HG03565 (cell line): ENCODE measurements around the gene ADAMTS2.
"Not testable (repeated sequence)": the region's sequence is repeated elsewhere in the genome, so short reads cannot be mapped to it uniquely, and the experiment has no call there.

Experiments used
- ATAC-seq: cut with Tn5 transposase; IDR thresholded peaks from one replicate; pipeline ENCODE4 v1.9.1; 2021; ENCODE audit warnings: mild to moderate bottlenecking, moderate library complexity; ENCODE audit not compliant: unreplicated experiment

Gene ADAMTS2

DNA sequence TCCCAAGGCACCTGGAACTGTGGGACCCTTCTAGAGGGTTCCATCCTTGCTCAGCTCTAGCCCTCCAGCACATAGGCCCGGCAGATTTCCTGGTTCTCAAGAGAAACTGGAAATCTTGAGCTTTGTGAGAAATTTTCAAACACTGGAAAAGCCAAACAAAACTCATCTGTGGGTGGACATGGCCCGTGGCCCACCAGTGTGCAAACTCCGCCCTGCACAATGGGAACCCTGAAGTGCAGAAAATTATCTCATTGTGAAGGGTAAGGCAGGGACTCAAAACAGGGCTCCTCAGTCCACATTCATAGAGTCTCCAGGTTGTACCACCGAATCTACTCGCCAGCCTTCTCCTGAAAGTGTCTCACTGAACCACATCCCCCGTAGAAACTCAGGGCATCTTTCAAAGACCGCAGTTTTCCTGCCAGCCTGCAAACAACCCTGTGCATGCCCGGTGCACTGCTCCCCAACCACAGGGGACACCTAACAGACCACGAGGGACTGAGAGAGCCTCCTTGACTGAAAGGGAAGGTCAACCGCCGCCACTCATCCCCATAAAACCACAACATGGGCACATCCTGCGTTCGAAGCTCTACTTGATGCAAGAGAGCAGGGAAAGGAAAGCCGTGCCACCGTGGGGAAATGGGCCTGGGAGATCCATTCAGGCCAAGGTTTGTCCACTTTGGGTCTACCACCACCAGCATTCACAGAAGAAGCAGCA lies 18.1 kb downstream of the ADAMTS2 start:
- ATAC-seq: no peak

DNA sequence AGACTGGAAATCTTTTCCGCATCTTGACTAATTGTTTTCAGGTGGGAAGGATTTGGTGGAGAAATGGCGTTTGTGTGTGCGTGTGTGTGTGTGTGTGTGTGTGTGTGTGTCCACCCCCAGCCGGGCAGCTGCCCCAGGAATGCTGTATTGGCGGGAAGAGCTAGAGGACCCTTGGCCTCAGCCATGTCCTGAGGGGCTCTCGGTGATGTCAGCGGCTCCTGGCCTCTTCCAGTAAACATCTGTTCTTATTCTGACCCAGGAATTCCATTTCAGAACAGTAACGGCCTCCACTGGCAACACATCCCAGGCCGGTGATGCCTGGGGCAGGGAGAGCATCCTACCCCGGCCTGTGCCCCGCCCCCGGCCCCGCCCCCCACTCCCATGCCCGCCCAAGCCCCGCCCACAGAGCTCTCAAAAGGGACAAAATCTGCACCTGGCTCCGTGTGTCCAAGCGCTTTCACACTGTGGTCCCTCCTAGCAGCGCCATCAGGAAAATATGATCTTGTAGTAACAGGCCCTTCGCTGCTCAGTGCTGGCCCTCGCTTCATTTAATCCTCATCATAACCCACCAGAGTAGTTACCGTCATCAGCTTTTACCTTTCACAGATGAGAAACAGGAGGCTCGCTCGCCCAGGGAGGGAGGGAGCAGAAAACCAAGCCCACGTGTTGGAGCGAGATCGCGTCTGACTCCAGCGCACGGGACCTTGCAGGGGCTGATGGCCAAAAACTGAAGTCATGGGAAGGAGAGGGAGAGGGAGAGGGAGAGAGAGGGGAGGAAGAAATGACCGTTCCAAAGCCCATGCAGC lies 18.9 kb downstream of the ADAMTS2 start:
- no peak for ATAC-seq

DNA sequence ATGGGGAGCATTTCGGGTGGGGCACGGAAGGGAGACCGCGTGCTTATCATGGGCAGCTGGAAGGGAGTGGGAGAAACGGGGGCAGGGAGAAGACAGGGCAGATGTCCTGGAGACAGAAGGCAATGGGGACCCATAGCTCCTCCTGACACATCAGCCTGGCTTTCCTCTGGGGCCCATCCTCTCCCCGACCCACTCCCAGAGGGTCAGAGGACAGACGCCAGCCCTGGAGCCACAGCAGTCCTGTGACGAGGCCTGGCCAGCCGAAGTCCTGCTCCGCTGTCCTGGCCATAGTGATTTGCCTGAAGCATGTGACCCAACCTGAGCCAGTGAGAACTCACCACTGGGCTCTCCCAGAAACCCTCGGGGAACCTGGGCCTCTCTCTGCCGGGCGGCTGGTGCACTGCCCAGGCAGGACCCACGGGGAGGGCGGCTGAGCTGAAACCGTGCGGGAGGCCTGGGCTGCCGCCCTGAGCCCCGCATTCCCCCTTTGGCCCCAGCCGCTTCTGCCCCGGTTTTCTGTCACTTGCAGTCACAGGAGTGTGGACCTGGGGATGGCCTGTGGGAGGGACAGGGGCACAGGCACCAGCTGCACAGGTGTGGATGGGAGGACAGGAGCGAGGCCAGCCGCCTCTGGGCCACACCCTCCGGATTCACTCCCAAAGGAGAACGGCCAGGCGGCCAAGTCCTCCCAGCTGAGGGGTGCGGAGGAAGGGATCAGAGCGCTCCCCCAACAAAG lies 19.8 kb downstream of the ADAMTS2 start:
- no peak for ATAC-seq

DNA sequence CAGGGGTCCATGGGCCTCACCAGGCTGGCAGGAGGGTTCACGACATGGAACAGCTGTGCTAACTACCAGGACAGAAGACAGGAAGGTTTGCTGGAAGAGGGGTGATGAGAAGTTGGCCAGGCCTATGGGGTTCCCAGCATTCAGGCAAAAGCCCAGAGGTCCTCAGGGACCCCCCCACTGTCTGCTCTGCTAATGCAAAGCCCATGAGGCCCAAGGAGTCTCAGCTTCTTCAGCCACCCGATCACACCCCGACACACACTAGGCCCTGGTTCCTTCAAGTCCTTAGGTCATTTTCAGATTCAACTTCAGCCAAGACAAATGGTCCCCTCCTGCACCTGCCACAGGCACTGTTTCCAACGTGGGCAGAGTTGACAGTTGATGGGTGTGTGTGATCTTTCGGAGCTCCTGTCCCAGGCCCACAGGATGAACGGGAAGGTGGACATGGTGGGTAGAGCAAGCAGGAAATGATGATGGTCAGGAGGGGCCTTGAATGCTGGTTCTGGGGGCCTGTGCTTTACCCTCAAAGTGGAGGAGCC lies 20.4 kb downstream of the ADAMTS2 start:
- no peak for ATAC-seq

DNA sequence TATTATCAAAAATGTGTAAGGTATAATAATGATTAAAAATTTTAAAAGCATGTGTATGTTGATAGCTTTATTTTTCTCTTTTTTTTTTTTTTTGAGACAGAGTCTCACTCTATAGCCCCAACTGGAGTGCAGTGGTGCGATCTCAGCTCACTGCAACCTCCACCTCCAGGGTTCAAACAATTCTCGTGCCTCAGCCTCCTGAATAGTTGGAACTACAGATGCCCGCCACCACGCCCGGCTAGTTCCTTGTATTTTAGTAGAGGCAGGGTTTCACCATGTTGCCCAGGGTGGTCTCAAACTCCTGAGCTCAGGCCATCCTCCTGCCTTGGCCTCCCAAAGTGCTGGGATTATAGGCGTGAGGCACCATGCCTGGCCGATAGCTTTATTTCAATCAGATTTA lies 20.9 kb downstream of the ADAMTS2 start:
- not testable (repeated sequence) for ATAC-seq

DNA sequence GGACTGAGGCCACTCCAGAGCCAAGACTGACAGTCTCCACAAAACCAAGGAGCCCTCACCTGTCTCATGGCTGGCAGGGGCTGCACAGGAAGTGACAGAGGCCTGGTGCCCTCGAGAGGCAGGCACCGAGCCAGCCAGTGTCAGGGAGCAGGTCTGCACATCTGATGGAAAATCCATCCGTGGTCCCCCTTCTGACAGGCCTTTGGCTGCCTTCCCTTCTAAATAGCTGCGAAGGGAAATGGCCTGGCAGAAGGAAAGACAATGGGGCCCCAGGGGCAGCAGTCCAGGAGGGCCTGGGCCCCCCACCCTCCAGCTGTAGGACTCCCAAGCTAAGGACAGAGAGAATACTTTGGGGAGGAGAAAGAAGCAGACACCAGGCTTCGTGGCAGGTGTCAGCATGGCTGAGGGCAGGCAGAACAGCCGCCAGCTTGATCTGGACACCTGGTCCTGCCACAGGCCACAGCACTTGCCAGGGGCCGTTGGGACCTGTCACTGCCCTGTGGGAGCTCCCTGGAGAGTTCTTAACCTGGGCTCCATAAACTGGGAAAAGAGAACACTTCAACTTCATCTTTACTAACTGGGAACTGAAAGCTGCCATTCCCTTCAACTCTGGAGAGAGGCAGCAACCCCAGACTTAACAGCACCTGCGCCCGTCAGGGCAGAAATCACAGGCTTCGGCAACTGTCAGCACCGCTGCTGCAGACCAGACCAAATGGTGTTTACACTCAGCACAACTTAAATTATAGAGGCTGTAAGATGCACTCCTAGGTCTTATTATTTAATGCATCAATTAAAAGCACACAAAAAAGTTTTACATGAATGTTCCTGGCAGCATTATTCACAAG lies 22.0 kb downstream of the ADAMTS2 start:
- no peak for ATAC-seq

DNA sequence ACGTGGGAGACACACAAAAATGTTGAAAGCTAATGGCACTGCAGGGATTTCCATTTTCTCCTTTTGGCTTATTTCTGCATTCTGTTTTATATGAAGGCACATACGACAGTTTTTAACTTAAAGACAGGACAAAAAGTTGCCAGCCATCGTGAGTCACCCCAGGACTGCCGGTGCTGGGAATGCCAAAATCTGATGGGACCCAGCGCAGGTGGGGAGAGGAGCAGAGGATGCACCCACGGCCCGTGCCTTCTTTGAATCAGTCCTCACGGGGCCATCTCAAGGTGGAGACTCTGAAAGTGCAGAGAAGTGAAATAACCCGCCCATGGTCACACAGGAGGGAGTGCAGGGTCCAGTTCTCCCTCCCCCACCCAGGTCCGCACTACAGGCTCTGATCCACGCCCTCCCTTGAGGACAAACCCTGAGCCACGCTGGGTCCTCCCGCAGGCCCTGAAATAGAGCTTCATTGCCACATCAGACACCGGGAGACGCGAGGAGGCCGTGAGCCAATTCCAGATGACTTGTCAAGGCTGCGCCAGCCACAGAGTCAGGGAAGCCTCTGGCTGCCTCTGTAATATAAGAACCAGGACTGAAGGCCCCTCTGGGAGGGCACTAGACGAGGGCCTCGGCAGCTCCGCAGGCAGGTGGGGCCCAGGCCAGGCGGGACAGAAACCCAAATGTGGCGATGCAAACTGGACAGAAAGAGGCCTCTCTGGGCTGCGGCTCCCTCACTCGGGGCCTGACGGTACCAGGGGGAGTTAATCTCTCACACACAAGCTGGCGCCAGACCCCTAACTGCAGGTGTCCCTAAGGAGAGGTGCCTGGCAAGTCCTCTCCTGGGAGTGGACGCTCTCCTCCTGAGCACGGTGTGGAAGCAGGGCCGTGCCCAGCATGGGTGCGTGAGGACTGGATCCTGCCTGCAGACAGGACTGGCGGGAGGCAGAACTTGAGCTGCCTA lies 22.9 kb downstream of the ADAMTS2 start:
- ATAC-seq: no peak

DNA sequence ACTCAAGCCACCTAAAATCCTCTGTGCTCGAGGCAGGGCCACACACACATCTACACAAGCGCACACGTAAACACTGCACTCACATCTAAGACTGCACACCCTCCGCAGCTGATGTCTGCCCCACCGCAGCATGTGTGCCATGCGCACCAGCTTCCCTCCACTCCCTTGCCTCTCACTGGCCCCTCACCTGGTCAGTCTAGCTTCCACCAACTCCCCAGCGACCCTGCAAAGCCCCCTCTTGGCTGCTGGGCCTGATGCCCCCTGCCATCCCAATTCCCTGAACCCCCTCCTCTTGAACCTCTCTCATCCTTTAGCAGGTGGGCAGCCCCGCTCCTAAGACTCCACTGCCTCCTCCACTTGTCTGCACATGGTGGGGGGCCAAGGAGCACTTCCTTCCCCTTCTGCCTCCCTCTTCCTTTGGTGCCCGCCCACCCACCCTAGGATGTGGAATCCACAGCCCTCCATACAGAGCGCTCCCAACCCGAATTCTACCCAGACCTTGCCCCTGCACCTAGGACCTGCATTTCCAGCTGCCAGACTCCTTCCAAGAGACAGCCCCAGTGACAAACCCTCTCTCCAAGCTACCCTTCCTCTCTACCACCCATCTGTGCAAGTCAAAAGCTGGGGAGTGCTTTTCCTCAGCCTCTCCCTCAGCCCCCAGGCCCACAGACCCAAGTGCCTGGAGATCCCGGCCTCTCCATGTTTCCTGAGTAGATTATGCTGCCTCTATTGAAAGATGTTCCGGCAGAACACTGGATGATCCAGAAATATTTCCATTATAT lies 23.9 kb downstream of the ADAMTS2 start:
- ATAC-seq: no peak

DNA sequence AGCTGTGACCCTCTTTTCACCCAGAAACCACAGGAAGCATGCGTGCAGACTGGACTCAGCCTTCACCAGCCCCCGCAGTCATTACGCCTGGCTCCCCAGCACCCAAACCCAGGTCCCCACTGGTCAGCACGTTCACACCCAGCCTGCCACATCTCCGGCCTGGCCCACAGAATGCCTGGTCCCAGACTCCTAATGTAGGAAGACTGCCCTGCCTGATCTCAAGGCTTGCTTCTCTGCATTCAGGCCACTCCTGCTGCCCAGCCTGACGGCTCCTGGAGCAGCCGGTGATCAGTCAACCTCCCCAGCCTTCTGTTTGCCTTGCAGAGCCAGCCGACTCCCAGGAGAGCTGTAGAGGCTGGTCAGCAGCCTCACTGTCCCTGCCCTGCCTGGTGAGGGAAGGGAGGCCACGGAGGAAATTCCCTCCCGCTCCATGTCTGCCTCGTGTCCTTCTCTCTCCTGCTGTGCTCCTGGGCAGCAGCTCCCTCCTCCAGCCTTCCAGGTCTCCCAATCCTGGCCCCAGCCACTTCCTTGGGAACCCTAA lies 25.4 kb downstream of the ADAMTS2 start:
- ATAC-seq: no peak

DNA sequence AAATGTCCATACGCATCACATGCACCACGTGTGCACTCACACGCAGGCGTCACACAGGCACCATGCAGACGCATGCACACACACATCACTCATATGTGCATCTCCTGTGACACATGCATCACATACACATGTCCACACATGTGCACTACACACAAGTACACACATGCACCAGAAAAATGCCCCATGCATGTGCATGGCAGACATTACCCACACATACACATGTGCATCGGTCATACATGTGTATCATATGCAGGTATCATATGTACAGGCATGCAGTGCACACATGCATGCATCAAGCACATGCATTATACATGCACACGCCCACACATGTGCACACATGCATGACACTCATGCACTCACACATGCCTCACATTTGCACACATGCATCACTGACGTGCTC lies 26.1 kb downstream of the ADAMTS2 start:
- no peak for ATAC-seq

DNA sequence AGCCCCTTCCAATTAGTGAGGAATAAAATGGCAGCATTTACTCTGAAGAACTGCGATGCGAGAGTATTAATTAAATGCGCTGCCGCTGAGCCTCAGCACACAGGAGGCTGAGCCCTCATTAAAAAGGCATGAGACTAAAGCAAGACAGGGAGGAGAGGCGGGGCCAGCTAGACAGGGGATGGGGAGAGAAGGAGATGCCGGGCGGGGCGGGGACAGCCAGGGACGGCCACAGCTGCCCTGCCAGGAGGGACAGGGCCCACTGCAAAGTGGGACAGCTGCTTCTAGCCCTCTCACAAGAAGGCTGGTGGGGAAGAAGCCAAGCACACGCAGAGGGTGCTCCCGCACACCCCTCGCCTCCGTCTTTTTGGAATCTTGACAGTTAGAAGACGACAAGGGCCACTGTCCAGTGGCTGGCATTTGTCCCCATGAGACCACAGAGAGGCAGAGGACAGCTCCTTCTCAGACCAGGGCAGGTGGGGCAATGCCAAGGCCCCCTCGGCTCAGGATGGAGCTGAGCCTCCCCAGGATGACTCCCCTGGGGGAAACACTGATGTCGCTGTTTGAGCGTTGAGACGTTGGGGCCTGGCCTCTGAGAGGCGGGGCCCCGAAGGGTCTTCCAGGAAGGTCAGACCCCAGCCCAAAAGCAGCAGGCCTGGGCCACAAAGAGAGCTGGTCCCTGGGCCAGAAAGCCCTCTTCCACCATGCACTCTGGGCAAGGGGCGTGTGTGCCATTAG lies 26.9 kb downstream of the ADAMTS2 start:
- no peak for ATAC-seq

DNA sequence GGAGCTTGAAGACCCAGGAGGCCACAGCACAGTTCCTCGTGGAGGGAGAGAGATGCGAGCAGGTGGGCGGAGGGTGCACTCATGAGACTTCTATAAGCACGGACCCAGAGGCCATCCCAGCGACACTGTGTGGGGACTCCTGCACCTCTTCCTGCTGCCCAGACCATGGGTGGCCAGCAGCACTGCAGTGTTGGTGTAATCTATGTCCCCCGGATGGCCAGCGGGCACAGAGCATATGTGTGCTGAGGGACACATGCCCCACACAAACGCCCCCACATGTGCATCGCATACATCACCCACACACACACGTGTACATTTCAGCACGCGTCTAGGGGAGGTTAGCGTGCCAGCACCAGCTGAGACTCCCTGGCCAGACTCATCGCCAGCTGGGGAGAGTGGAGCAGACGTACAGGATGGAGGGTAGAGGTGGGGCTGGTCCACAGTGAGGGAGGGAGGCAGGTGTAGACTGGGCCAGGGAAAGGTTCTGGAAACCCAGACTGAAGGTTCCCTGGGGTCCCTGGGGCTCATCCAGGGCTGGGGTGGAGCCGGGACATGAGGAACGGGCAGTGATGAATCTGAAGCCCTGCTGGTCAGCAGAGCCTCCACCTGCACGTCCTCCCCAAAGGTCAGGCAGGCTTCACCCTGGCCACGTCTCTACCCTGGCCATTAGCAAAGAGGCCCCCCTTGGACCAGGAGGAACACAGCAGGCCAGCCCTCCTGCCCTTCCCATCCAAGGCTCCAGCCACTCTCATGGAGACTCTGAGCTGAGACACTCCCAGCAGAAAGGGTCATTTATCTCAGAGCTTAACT lies 27.6 kb downstream of the ADAMTS2 start:
- no peak for ATAC-seq

DNA sequence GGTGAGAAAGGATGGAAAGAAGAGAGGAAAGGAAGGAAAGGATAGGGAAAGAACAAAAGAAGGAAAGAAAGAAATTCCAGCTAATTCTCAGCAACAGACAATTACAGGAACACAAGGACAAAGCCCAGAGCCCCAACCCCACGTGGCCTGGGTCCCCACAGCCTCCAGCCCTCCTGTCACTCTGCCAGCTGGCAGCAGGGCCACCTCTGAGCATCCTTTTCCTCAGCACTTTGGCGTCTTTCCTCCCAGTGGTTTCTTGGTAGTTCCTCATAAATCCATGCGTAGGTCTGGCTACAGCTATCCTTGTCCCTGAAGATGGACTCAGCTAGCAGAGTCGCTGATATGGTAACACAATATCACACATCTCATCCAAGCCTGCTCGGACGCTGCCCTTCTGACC lies 28.3 kb downstream of the ADAMTS2 start:
- ATAC-seq: no peak

DNA sequence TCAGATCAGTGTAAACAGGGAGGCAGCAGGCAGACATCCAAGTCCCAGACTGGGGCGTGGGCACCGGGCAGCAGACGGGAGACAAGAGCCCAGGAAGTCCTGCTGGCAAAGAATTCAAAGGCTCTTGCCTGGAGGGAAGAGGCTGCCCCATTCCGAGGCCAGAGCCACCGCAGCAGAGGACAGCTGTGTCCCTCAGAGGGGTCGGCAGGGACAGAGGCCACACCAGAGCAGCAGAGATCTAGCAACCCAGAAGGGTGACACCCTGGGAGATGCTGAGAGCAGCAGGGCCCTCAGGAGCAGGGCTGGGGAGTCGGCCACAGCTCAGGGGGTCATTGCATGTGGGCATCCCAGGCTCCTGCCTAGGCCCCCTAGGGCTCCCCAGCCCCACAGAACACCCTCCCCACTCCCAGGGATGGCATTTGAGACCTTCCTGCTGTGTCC lies 29.1 kb downstream of the ADAMTS2 start:
- no peak for ATAC-seq

DNA sequence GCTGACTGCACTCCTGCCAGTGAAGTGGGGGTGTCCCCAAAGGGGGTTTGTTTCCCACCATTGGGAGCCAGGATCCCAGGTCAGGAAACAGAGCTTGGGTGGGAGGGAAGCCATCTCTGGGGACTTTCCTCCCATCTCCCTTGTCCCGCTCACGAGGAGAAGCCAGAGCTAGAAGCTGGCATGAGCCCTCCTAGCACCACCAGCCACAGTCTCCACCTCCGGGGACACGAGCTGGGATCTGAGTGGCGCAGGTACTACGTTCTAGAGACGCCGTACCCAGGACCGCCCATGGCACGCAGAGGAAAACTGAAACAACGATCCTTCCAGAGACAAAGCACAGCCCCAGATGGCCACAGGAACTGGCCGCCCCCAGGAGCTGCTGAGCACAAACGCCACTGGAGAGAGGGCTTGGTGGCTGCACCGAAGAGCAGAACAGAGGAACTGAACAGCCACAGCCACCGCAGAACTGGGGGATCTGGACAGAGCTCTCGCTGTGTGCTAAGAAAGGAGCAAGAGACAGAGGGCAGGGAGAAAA lies 29.8 kb downstream of the ADAMTS2 start:
- ATAC-seq: no peak

DNA sequence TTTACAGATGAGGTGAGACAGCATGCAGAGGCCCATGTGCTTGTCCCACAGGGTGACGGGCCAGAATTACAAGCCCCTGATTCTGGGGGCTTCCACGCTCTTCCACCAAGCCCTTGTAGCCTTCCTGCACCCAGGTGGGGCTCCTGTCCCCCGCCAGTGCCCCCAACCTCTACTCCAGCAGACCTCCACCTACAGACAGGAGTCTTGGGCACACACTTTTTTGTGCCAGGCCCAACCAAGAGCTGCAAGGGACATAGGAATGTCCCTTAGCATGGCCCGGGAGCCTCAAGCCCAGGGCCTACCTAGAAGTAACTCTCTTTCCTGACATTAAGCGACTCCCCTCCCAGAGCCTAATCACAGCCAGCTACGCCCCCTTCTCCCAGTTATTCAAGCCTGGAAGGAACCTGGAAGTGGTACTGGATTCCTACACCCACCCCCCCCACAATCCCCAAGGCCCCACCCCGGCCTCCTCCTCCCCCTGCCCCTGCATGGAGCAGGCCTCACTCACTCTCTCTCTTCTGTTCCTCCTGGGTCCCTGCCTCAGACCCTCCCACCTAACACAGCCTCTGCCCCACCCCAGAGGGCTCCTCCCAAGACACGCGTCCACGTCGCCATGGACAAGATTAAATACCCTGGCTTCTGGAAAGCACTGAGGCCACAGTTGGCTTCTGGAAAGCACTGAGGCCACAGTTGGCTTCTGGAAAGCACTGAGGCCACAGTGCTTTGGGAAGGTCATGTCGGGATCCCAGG lies 30.5 kb downstream of the ADAMTS2 start:
- ATAC-seq: no peak
